ENCODE measurements around the gene REN. TPM values are rescaled to one million over a fixed set of nuclear protein-coding genes. Genes with fewer than 3 reads are reported as not detected.

REN gene
- polyA plus RNA-seq, 1 donor from 2014 or later, result not detected

DNA sequence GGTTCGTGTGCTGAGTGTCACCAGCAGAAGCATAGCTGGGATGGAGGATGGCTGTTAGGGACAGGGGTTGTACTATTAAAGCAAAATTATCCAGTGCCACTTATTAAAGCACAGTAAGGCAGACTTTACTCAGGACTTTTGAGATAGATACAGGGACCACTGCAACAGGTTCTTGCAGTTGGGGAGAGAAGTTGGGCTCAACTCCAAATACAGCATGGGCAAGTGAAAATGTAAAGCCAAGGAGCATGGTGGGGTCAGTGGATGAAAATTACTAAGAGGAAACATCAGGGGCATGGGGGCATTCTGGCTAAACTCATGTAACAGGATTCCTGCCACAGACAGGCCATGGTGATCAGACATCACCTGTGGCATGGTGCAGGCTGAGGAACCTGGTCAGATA lies 15.0 kb upstream of the REN start:
- H3K9me2 ChIP-seq (ENCODE audit: insufficient read depth, low read length), result no peaks in the 10 kb centered on the region
- H3K27ac ChIP-seq (ENCODE audit: low read length), result no peak overlapping the region
- H3K9ac ChIP-seq (ENCODE audit: low read length), result no peak overlapping the region
- no peaks in the 10 kb centered on the region for H3F3A ChIP-seq (ENCODE audit: insufficient read depth, low read length, poor library complexity, severe bottlenecking)
- H2AFZ ChIP-seq (ENCODE audit: low read depth, low read length), result no peak overlapping the region
- H3K4me3 ChIP-seq (ENCODE audit: low read length), result no peak overlapping the region
- TF ChIP-seq EP300 (conservative IDR thresholded peaks at IDR 0.05; ENCODE audit: poor library complexity, severe bottlenecking), result no peak
- H3K79me2 ChIP-seq (replicated peaks; ENCODE audit: insufficient read depth, low read length), result no peaks in the 10 kb centered on the region
- no peaks in the 10 kb centered on the region for H3K36me3 ChIP-seq (ENCODE audit: insufficient read depth, low read length)
- no peaks in the 10 kb centered on the region for H3K9me3 ChIP-seq (ENCODE audit: low read length)
- no peak overlapping the region for H3K4me2 ChIP-seq (ENCODE audit: low read length)
- no peaks in the 10 kb centered on the region for H4K20me1 ChIP-seq (ENCODE audit: insufficient read depth)
- no peaks in the 10 kb centered on the region for H3K27me3 ChIP-seq (ENCODE audit: insufficient read depth, low read depth, low read length)

DNA sequence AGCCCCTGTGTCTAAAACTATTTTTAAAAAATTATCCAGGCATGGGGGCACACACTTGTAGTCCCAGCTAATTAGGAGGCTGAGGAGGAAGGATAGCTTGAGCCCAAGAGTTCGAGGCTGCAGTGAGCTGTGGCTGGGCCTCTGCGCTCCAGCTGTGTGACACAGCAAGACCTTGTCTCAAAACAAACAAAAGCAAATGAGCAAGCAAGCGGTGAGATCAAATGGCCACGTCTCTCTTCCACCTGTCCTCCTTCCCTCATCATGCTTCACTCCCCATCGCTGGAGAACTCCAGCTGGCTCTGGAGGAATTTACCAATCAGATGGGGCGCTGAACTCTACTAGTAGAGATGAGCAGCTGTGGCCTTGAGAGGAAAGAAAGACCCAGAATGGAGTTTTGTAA lies 14.0 kb upstream of the REN start:
- H3K27me3 ChIP-seq (ENCODE audit: insufficient read depth, low read depth, low read length), result no peaks in the 10 kb centered on the region
- TF ChIP-seq RAD21 (conservative IDR thresholded peaks at IDR 0.05) (no peak), EP300 (conservative IDR thresholded peaks at IDR 0.05; ENCODE audit: poor library complexity, severe bottlenecking) (no peak), TAF1 (IDR thresholded peaks at IDR 0.05; ENCODE audit: low read depth) (no peak), POLR2AphosphoS5 (IDR thresholded peaks at IDR 0.05) (no peak), MXI1 (conservative IDR thresholded peaks at IDR 0.05; ENCODE audit: poor library complexity, severe bottlenecking) (no peak)
- TF ChIP-seq, protein P1, sequence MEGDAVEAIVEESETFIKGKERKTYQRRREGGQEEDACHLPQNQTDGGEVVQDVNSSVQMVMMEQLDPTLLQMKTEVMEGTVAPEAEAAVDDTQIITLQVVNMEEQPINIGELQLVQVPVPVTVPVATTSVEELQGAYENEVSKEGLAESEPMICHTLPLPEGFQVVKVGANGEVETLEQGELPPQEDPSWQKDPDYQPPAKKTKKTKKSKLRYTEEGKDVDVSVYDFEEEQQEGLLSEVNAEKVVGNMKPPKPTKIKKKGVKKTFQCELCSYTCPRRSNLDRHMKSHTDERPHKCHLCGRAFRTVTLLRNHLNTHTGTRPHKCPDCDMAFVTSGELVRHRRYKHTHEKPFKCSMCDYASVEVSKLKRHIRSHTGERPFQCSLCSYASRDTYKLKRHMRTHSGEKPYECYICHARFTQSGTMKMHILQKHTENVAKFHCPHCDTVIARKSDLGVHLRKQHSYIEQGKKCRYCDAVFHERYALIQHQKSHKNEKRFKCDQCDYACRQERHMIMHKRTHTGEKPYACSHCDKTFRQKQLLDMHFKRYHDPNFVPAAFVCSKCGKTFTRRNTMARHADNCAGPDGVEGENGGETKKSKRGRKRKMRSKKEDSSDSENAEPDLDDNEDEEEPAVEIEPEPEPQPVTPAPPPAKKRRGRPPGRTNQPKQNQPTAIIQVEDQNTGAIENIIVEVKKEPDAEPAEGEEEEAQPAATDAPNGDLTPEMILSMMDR (IDR thresholded peaks at IDR 0.05; ENCODE audit: poor library complexity, severe bottlenecking), result no peak

DNA sequence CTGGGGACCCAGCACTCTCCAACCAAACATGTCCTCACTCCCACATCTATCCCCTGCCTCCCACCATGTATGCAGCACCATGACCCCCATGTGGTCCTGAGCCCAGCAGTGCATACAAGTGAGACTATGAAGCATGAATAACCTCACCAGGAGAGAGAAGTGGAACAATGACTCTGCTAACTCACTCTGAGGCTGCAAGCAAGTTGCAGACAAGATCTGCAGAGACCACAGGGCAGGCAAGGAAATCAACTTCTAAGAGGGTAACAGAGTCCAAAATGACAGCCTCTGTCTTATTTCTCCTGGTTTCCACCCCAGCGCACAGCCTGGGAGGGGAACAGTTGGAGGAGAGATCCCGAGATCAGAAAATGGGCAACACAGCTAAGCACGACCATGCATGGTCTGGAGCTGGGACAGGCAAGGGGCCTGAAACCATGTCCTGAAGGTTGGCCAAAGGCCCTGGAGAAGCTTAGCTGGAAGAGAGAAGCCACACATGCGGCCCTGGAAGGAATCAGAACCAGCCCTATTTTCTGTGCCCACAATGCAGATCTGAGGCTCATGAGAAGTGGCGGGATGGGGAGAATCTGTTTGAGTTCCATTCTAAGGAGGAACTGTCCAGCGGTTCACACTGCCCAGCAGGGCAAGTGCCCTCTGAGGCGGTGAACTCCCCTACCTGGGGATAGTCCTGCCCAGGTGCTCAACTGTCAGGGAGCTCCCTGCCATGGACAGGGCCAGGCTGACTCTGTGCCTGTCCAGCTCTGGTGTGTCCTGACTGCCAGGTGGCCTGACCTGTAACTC lies 12.5 kb upstream of the REN start:
- Histone ChIP-seq H3K4me2 (ENCODE audit: low read length) (no peak overlapping the region), H3K27me3 (ENCODE audit: insufficient read depth, low read depth, low read length) (no peaks in the 10 kb centered on the region), H3K4me3 (ENCODE audit: low read length) (no peak overlapping the region), H3F3A (ENCODE audit: insufficient read depth, low read length, poor library complexity, severe bottlenecking) (no peaks in the 10 kb centered on the region), H3K27ac (ENCODE audit: low read length) (no peak overlapping the region), H3K9ac (ENCODE audit: low read length) (no peak overlapping the region), H3K36me3 (ENCODE audit: insufficient read depth, low read length) (no peaks in the 10 kb centered on the region), H3K79me2 (replicated peaks; ENCODE audit: insufficient read depth, low read length) (no peaks in the 10 kb centered on the region), H2AFZ (ENCODE audit: low read depth, low read length) (no peak overlapping the region), H4K20me1 (ENCODE audit: insufficient read depth) (no peaks in the 10 kb centered on the region), H3K9me2 (ENCODE audit: insufficient read depth, low read length) (no peaks in the 10 kb centered on the region), H3K9me3 (ENCODE audit: low read length) (no peaks in the 10 kb centered on the region)
- no peak for TF ChIP-seq SMC3 (conservative IDR thresholded peaks at IDR 0.05; ENCODE audit: poor library complexity)
- no peak for TF ChIP-seq TAF1 (IDR thresholded peaks at IDR 0.05; ENCODE audit: low read depth)
- TF ChIP-seq, protein P1 (IDR thresholded peaks at IDR 0.05; ENCODE audit: poor library complexity, severe bottlenecking), result no peak
- no peak for TF ChIP-seq EZH2 (IDR thresholded peaks at IDR 0.05; ENCODE audit: borderline replicate concordance, insufficient read depth, low read length, poor library complexity, severe bottlenecking)
- TF ChIP-seq, protein P2, sequence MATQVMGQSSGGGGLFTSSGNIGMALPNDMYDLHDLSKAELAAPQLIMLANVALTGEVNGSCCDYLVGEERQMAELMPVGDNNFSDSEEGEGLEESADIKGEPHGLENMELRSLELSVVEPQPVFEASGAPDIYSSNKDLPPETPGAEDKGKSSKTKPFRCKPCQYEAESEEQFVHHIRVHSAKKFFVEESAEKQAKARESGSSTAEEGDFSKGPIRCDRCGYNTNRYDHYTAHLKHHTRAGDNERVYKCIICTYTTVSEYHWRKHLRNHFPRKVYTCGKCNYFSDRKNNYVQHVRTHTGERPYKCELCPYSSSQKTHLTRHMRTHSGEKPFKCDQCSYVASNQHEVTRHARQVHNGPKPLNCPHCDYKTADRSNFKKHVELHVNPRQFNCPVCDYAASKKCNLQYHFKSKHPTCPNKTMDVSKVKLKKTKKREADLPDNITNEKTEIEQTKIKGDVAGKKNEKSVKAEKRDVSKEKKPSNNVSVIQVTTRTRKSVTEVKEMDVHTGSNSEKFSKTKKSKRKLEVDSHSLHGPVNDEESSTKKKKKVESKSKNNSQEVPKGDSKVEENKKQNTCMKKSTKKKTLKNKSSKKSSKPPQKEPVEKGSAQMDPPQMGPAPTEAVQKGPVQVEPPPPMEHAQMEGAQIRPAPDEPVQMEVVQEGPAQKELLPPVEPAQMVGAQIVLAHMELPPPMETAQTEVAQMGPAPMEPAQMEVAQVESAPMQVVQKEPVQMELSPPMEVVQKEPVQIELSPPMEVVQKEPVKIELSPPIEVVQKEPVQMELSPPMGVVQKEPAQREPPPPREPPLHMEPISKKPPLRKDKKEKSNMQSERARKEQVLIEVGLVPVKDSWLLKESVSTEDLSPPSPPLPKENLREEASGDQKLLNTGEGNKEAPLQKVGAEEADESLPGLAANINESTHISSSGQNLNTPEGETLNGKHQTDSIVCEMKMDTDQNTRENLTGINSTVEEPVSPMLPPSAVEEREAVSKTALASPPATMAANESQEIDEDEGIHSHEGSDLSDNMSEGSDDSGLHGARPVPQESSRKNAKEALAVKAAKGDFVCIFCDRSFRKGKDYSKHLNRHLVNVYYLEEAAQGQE (IDR thresholded peaks at IDR 0.05; ENCODE audit: borderline replicate concordance), result no peak
- no peak for TF ChIP-seq POLR2AphosphoS5 (IDR thresholded peaks at IDR 0.05)
- no peak for TF ChIP-seq MXI1 (conservative IDR thresholded peaks at IDR 0.05; ENCODE audit: poor library complexity, severe bottlenecking)
- no peak for TF ChIP-seq RAD21 (conservative IDR thresholded peaks at IDR 0.05)
- TF ChIP-seq EP300 (conservative IDR thresholded peaks at IDR 0.05; ENCODE audit: poor library complexity, severe bottlenecking), result no peak

More for the DNA sequence above, 14.0 kb upstream of the REN start:
- H3K4me2 ChIP-seq (ENCODE audit: low read length), result no peak overlapping the region
- no peaks in the 10 kb centered on the region for H3K9me2 ChIP-seq (ENCODE audit: insufficient read depth, low read length)
- no peak overlapping the region for H3K27ac ChIP-seq (ENCODE audit: low read length)
- H3K79me2 ChIP-seq (replicated peaks; ENCODE audit: insufficient read depth, low read length), result no peaks in the 10 kb centered on the region
- H4K20me1 ChIP-seq (ENCODE audit: insufficient read depth), result no peaks in the 10 kb centered on the region
- no peak overlapping the region for H2AFZ ChIP-seq (ENCODE audit: low read depth, low read length)
- H3K9me3 ChIP-seq (ENCODE audit: low read length), result no peaks in the 10 kb centered on the region
- no peaks in the 10 kb centered on the region for H3K36me3 ChIP-seq (ENCODE audit: insufficient read depth, low read length)
- no peaks in the 10 kb centered on the region for H3F3A ChIP-seq (ENCODE audit: insufficient read depth, low read length, poor library complexity, severe bottlenecking)
- no peak overlapping the region for H3K4me3 ChIP-seq (ENCODE audit: low read length)
- no peak overlapping the region for H3K9ac ChIP-seq (ENCODE audit: low read length)

Data from neural cell (in vitro differentiated cells).